ENCODE data around the gene MYDGF. TPM values are rescaled to one million over a fixed set of nuclear protein-coding genes. Genes with fewer than 3 reads are reported as not detected.

The MYDGF gene
- total RNA-seq, 2 donors from 2014 or later, result 107 to 195 TPM

- no peak for DNase-seq (ENCODE audit: low spot score)
- Mint-ChIP-seq H3K9me3 (no peaks in the 10 kb centered on the region), H3K27me3 (peaks cover 12 to 23% of the 10 kb centered on the region in 2 donors), H3K36me3 (no peaks in the 10 kb centered on the region), H3K27ac (no peak overlapping the region), H3K4me3 (no peak overlapping the region), H3K4me1 (ENCODE audit: low read depth in 2 of 2) (no peaks in the 10 kb centered on the region)
- ATAC-seq, result no peak
These were observed 56.8 kb downstream of the MYDGF start for GRCh38 chr19:4613254-4613751.

DNA sequence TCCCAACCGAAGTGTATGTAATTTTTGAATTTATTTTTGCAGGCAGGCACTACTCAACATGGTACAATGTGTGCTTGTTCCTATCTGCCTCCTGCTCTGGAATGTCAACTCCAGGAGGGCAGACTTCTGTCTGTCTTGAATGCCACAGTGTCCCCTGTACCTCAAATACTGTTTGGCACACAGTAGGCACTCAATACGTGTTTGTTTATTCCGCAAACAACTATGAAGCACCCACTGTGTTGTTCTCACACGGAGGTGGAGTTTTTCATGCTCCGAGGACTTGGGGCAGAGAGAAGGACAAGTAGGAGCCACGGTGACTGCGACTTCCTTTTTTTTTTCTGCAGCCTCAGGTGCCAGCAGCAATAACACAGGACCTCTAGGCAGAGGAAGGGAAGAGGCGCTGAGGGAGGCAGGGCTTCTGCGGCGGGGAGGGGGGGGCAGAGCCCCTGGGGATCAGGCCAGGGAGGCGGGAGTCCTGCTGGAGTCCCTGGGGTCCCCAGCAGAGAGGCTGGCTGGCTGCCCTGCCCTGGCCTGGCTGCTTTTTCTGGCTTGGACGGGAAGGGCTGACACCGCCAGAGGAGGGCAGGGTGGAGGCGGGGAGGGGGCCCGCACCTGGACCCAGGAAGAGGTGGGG lies 60.1 kb downstream of the MYDGF start:
- H3K27ac Mint-ChIP-seq, result no peak overlapping the region
- H3K9me3 Mint-ChIP-seq, result no peaks in the 10 kb centered on the region
- no peaks in the 10 kb centered on the region for H3K36me3 Mint-ChIP-seq
- peaks cover 14 to 16% of the 10 kb centered on the region in 2 donors for H3K27me3 Mint-ChIP-seq
- H3K4me3 Mint-ChIP-seq, result no peak overlapping the region
- DNase-seq (ENCODE audit: low spot score), result no peak
- no peaks in the 10 kb centered on the region for H3K4me1 Mint-ChIP-seq (ENCODE audit: low read depth in 2 of 2)
- ATAC-seq, result peak in 1 of 2 donors; percentile 33

Other genes with a start within 250 kb of the MYDGF start
- gene UBXN6, start 212.5 kb downstream of the MYDGF start, total RNA-seq, result 10 to 100 TPM; 56.9 to 63.9 TPM
- gene HDGFL2, start 198.0 kb downstream of the MYDGF start, total RNA-seq, result 10 to 100 TPM; 43.3 to 47.6 TPM
- gene PLIN4, start 151.9 kb downstream of the MYDGF start, total RNA-seq, result not detected
- not detected for gene PLIN5, start 135.1 kb downstream of the MYDGF start, total RNA-seq
- under 1 TPM in 1 of 2 donors, not detected in 1; 0.36 TPM for gene LRG1, start 130.3 kb downstream of the MYDGF start, total RNA-seq
- under 1 TPM in 1 of 2 donors, not detected in 1; 0.14 TPM for gene SEMA6B, start 110.7 kb downstream of the MYDGF start, total RNA-seq
- gene TNFAIP8L1, start 30.8 kb downstream of the MYDGF start, total RNA-seq, result 10 to 100 TPM in 1 of 2 donors, 1 to 10 TPM in 1; 8.3 to 10.3 TPM
- 100 to 1,000 TPM; 125 to 175 TPM for gene DPP9, start 53.5 kb upstream of the MYDGF start, total RNA-seq
- gene FEM1A, start 121.4 kb upstream of the MYDGF start, total RNA-seq, result 10 to 100 TPM; 19.7 to 24.0 TPM
- gene TICAM1, start 161.4 kb upstream of the MYDGF start, total RNA-seq, result 10 to 100 TPM; 42.6 to 47.0 TPM
- 10 to 100 TPM; 25.1 to 34.0 TPM for gene PLIN3, start 197.3 kb upstream of the MYDGF start, total RNA-seq
- gene ARRDC5, start 232.6 kb upstream of the MYDGF start, total RNA-seq, result 1 to 10 TPM; 1.6 to 2.2 TPM
- gene UHRF1, start 239.2 kb upstream of the MYDGF start, total RNA-seq, result 100 to 1,000 TPM in 1 of 2 donors, 10 to 100 TPM in 1; 75.5 to 201 TPM